ENCODE data around the gene ADAMTS2.

DNA sequence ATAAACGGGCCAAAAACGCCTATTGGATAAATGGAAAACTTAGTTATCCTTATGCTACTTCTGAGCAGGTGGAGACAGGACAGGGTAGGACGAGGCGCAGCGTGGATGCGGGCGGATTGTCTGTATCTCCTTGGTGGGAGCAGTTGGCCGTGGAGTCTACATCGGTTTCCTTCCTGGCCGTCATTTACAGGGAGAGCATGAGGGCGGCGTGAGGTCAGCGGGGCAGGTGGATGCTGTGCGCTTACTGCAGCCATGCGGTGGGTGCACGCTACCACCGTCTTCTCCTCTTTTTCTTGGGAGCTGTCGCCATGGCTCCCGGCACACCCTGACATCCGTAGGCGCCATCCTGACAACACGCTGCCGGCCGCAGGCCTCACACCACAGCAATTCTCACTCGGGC is 121.3 kb downstream of the ADAMTS2 start:
- no peak for TF ChIP-seq POLR2A (IDR thresholded peaks at IDR 0.05)
- TF ChIP-seq, protein P1, sequence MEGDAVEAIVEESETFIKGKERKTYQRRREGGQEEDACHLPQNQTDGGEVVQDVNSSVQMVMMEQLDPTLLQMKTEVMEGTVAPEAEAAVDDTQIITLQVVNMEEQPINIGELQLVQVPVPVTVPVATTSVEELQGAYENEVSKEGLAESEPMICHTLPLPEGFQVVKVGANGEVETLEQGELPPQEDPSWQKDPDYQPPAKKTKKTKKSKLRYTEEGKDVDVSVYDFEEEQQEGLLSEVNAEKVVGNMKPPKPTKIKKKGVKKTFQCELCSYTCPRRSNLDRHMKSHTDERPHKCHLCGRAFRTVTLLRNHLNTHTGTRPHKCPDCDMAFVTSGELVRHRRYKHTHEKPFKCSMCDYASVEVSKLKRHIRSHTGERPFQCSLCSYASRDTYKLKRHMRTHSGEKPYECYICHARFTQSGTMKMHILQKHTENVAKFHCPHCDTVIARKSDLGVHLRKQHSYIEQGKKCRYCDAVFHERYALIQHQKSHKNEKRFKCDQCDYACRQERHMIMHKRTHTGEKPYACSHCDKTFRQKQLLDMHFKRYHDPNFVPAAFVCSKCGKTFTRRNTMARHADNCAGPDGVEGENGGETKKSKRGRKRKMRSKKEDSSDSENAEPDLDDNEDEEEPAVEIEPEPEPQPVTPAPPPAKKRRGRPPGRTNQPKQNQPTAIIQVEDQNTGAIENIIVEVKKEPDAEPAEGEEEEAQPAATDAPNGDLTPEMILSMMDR (IDR thresholded peaks at IDR 0.05) = no peak
